CD8-positive, alpha-beta memory T cell (primary cell): Measurements from ENCODE around the gene TNNI2. TPM values are rescaled to one million over a fixed set of nuclear protein-coding genes. Genes with fewer than 3 reads are reported as not detected.

Experiments
- CTCF ChIA-PET: fragments of 350-600 bp; sonication (Branson Sonifier 250); formaldehyde crosslinking; loops from one replicate; lab custom pipeline; 2021; ENCODE audit warnings: antibody characterized with exemption; lab: Charles Lee
- POLR2A ChIA-PET: fragments of 350-600 bp; sonication (Branson Sonifier 250); formaldehyde crosslinking; loops from one replicate; lab custom pipeline; 2021; ENCODE audit warnings: antibody characterized with exemption; lab: Charles Lee
- DNase-seq, 5 donors: peaks; one replicate each; pipeline versions ENCODE4 v3.0.0 to v3.0.0-alpha.2; 2020 to 2022; ENCODE audit warnings: mixed read lengths in 1 of 5
- H3K27ac ChIP-seq: one replicate; pipeline ENCODE4 v1.7.0; 2013; ENCODE audit warnings: low read depth, mild to moderate bottlenecking, low read length, moderate library complexity
- H3K27me3 ChIP-seq: 2 replicates; pipeline ENCODE4 v1.7.0; 2013; ENCODE audit warnings: low read length, mild to moderate bottlenecking; ENCODE audit not compliant: insufficient read depth, poor library complexity, severe bottlenecking
- H3K36me3 ChIP-seq: 2 replicates; pipeline ENCODE4 v1.7.0; 2013; ENCODE audit warnings: mild to moderate bottlenecking, low read length, moderate library complexity; ENCODE audit not compliant: insufficient read depth
- H3K4me1 ChIP-seq: 2 replicates; pipeline ENCODE4 v1.7.0; 2013; ENCODE audit warnings: mild to moderate bottlenecking, low read length, moderate library complexity; ENCODE audit not compliant: insufficient read depth
- H3K4me3 ChIP-seq: 2 replicates; pipeline ENCODE4 v1.7.0; 2013; ENCODE audit warnings: mild to moderate bottlenecking, low read length
- H3K9me3 ChIP-seq: 2 replicates; pipeline ENCODE4 v1.7.0; 2013; ENCODE audit warnings: mild to moderate bottlenecking, low read length
- H3K27ac Mint-ChIP-seq, 8 donors: one replicate each; pipeline ENCODE4 v1.8.0; 2020 to 2021; ENCODE audit warnings: mixed read lengths in 8 of 8, mild to moderate bottlenecking in 6 of 8, inconsistent platforms in 3 of 8, moderate library complexity in 3 of 8
- H3K27me3 Mint-ChIP-seq, 2 donors: one replicate each; pipeline ENCODE4 v1.8.0; 2020 to 2021; ENCODE audit warnings: mixed read lengths in 2 of 2, mild to moderate bottlenecking in 1 of 2, moderate library complexity in 1 of 2
- H3K36me3 Mint-ChIP-seq, 3 donors: one replicate each; pipeline ENCODE4 v1.8.0; 2020 to 2021; ENCODE audit warnings: mixed read lengths in 3 of 3, inconsistent platforms in 1 of 3, mild to moderate bottlenecking in 1 of 3
- H3K4me1 Mint-ChIP-seq, 3 donors: one replicate each; pipeline ENCODE4 v1.8.0; 2020 to 2021; ENCODE audit warnings: mixed read lengths in 3 of 3, inconsistent platforms in 1 of 3, mild to moderate bottlenecking in 1 of 3
- H3K4me3 Mint-ChIP-seq, 7 donors: one replicate each; pipeline ENCODE4 v1.8.0; 2020 to 2021; ENCODE audit warnings: mixed read lengths in 7 of 7, mild to moderate bottlenecking in 6 of 7, moderate library complexity in 4 of 7, inconsistent platforms in 2 of 7
- H3K9me3 Mint-ChIP-seq, 5 donors: one replicate each; pipeline ENCODE4 v1.8.0; 2020 to 2022; ENCODE audit warnings: mixed read lengths in 5 of 5, mild to moderate bottlenecking in 3 of 5, moderate library complexity in 2 of 5, inconsistent platforms in 1 of 5
- polyA plus RNA-seq: library from polyadenylated mRNA; unstranded; fragments of 300-500 nt; fragmentation: Illumina TruSeq; gene quantifications from one replicate; pipeline ENCODE4 v1.2.3, GENCODE V29; 2021
- total RNA-seq, 2 experiments: library from RNA; stranded (reverse); gene quantifications; one replicate each; pipeline ENCODE4 v1.2.3, GENCODE V29; 2021

The TNNI2 gene
- total and polyA plus RNA-seq, 3 experiments from 2014 or later: 0.33 TPM; not detected in 2

DNA sequence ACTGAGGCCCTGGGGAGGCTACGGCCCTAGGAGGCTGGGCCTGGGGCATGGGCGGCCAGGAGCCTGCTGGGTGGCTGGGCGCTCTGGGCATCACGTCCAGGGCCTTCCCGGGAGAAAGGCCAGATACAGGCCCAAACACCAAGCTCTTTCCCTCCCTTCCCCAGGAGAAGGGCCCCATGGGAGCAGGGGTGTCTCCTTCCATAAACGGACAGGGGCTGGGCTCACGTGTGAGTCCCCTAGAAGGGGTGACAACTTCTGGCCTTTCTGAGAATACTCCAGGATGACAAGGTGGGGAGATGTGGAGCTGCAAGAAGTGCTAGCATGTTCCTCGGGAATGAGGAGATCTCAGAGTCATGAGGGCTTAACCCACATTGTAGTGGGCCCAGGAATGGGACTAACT lies 23.5 kb upstream of the TNNI2 start:
- Histone ChIP-seq H3K4me1 (no peaks in the 10 kb centered on the region), H3K27me3 (peaks cover 3% of the 10 kb centered on the region), H3K9me3 (no peaks in the 10 kb centered on the region), H3K36me3 (no peaks in the 10 kb centered on the region), H3K4me3 (no peak overlapping the region), H3K27ac (no peak overlapping the region)
- no peaks in the 10 kb centered on the region for H3K4me1 Mint-ChIP-seq
- no peak overlapping the region for H3K27ac Mint-ChIP-seq
- H3K4me3 Mint-ChIP-seq: no peak overlapping the region
- ChIA-PET CTCF (interaction anchor here (1.7 kb wide), 1 partner anchor 121 kb away, joined by 4 read pairs; no protein-coding TSS in a partner anchor), POLR2A (no interaction called here)
- H3K27me3 Mint-ChIP-seq: peaks cover 3 to 11% of the 10 kb centered on the region in 2 donors
- peaks cover 0 to 10% (median 3%) of the 10 kb centered on the region in 5 donors for H3K9me3 Mint-ChIP-seq
- peaks cover 0 to 12% (median 0%) of the 10 kb centered on the region in 3 donors for H3K36me3 Mint-ChIP-seq
- DNase-seq: no peak

DNA sequence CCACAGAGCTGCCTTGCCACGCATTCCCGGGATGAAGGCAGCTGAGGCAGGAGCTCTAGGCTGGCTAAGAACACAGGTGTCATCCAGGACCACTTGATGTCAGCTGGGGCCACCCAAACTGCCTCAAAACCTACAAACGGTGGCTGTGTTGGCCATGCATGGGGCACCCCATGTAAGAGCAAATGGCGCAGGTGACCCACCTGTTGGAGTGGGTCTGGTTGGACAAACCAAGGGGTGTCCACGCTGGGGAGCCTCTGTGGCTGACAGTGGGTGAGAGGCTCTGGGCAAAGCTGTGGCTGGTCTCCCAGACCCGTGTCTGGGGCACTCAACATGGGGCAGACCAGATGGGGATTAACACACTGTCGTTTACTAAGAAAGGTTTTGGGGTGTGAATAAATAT lies 23.0 kb upstream of the TNNI2 start:
- DNase-seq: no peak
- Mint-ChIP-seq H3K9me3 (peaks cover 0 to 10% (median 3%) of the 10 kb centered on the region in 5 donors), H3K4me3 (no peak overlapping the region), H3K4me1 (no peaks in the 10 kb centered on the region), H3K36me3 (peaks cover 0 to 12% (median 0%) of the 10 kb centered on the region in 3 donors), H3K27ac (no peak overlapping the region), H3K27me3 (peaks cover 3 to 9% of the 10 kb centered on the region in 2 donors)
- ChIA-PET CTCF (interaction anchor here (1.7 kb wide), 1 partner anchor 122 kb away, joined by 4 read pairs; no protein-coding TSS in a partner anchor), POLR2A (no interaction called here)
- Histone ChIP-seq H3K4me1 (no peaks in the 10 kb centered on the region), H3K36me3 (no peaks in the 10 kb centered on the region), H3K27me3 (peaks cover 3% of the 10 kb centered on the region), H3K9me3 (no peaks in the 10 kb centered on the region), H3K4me3 (no peak overlapping the region), H3K27ac (no peak overlapping the region)

- peaks cover 0 to 12% (median 0%) of the 10 kb centered on the region in 3 donors for H3K36me3 Mint-ChIP-seq
- H3K27me3 ChIP-seq: peaks cover 3% of the 10 kb centered on the region
- DNase-seq: no peak
- H3K9me3 ChIP-seq: no peaks in the 10 kb centered on the region
- ChIA-PET POLR2A (no interaction called here), CTCF (interaction anchor here (1.1 to 1.3 kb wide), 3 partner anchors 16 to 123 kb away, joined by 3 to 6 read pairs (median 3); no protein-coding TSS in a partner anchor)
- H3K27me3 Mint-ChIP-seq: peaks cover 3 to 4% of the 10 kb centered on the region in 2 donors
- H3K4me1 Mint-ChIP-seq: no peaks in the 10 kb centered on the region
- H3K27ac Mint-ChIP-seq: peak overlapping the region in 1 of 8 donors; percentile 19
- H3K4me3 Mint-ChIP-seq: no peak overlapping the region
- peaks cover 0 to 10% (median 3%) of the 10 kb centered on the region in 5 donors for H3K9me3 Mint-ChIP-seq
- no peak overlapping the region for H3K27ac ChIP-seq
- H3K36me3 ChIP-seq: no peaks in the 10 kb centered on the region
- H3K4me3 ChIP-seq: no peak overlapping the region
- no peaks in the 10 kb centered on the region for H3K4me1 ChIP-seq
These were observed 21.8 kb upstream of the TNNI2 start for GRCh38 chr11:1817000-1817399.

DNA sequence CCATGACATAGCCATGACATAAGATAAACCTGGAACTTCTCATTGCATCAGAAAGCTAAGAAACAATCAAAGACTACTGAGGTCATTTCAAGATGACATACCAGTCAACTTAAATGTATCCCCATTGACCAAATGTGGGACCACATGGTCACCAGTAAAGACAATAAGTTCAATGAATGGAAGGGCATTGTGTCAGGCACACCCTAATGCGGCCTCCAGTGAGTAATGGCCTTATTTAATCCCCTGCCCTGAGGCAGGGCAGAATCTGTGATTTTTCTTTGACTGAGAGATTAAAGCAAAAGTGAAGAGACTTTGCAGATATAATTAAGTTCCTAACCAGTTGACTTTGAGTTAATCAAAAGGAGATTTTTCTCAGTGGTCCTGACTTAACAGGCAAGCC lies 21.3 kb upstream of the TNNI2 start:
- DNase-seq: no peak
- Mint-ChIP-seq H3K4me3 (no peak overlapping the region), H3K27ac (no peak overlapping the region), H3K36me3 (peaks cover 0 to 12% (median 0%) of the 10 kb centered on the region in 3 donors), H3K27me3 (peaks cover 0 to 4% of the 10 kb centered on the region in 2 donors), H3K9me3 (peaks cover 0 to 10% (median 3%) of the 10 kb centered on the region in 5 donors), H3K4me1 (no peaks in the 10 kb centered on the region)
- H3K9me3 ChIP-seq: no peaks in the 10 kb centered on the region
- ChIA-PET POLR2A (no interaction called here), CTCF (interaction anchor here (1.1 to 1.3 kb wide), 3 partner anchors 15 to 124 kb away, joined by 3 to 6 read pairs (median 3); no protein-coding TSS in a partner anchor)
- H3K27ac ChIP-seq: no peak overlapping the region
- H3K27me3 ChIP-seq: no peaks in the 10 kb centered on the region
- H3K4me3 ChIP-seq: no peak overlapping the region
- H3K36me3 ChIP-seq: no peaks in the 10 kb centered on the region
- H3K4me1 ChIP-seq: no peaks in the 10 kb centered on the region

GRCh38 chr11:1819074-1819473 lies 19.7 kb upstream of the TNNI2 start:
- H3K9me3 ChIP-seq: no peaks in the 10 kb centered on the region
- no peaks in the 10 kb centered on the region for H3K4me1 ChIP-seq
- Mint-ChIP-seq H3K27me3 (peaks cover 0 to 1% of the 10 kb centered on the region in 2 donors), H3K4me3 (no peak overlapping the region), H3K27ac (peak overlapping the region in 1 of 8 donors; percentile 31), H3K4me1 (no peaks in the 10 kb centered on the region), H3K9me3 (peaks cover 0 to 10% (median 3%) of the 10 kb centered on the region in 5 donors), H3K36me3 (peaks cover 0 to 12% (median 0%) of the 10 kb centered on the region in 3 donors)
- no peak overlapping the region for H3K4me3 ChIP-seq
- CTCF ChIA-PET: interaction anchor here (1.2 kb wide), 1 partner anchor 125 kb away, joined by 3 read pairs; no protein-coding TSS in a partner anchor
- POLR2A ChIA-PET: no interaction called here
- no peak overlapping the region for H3K27ac ChIP-seq
- no peak for DNase-seq
- no peaks in the 10 kb centered on the region for H3K36me3 ChIP-seq
- H3K27me3 ChIP-seq: no peaks in the 10 kb centered on the region

GRCh38 chr11:1820463-1821325 lies 18.1 kb upstream of the TNNI2 start:
- no peak for DNase-seq
- Mint-ChIP-seq H3K27ac (peak overlapping the region in 1 of 8 donors; percentile 84), H3K36me3 (peaks cover 0 to 12% (median 0%) of the 10 kb centered on the region in 3 donors), H3K9me3 (peaks cover 0 to 10% (median 3%) of the 10 kb centered on the region in 5 donors), H3K4me3 (no peak overlapping the region), H3K4me1 (no peaks in the 10 kb centered on the region), H3K27me3 (peaks cover 0 to 1% of the 10 kb centered on the region in 2 donors)
- H3K27me3 ChIP-seq: no peaks in the 10 kb centered on the region
- H3K9me3 ChIP-seq: no peaks in the 10 kb centered on the region
- no peak overlapping the region for H3K27ac ChIP-seq
- no peaks in the 10 kb centered on the region for H3K4me1 ChIP-seq
- H3K36me3 ChIP-seq: no peaks in the 10 kb centered on the region
- ChIA-PET CTCF (interaction anchor here (1.1 to 1.5 kb wide), 2 partner anchors 12 to 127 kb away, joined by 3 to 7 read pairs; no protein-coding TSS in a partner anchor), POLR2A (no interaction called here)
- no peak overlapping the region for H3K4me3 ChIP-seq

DNA sequence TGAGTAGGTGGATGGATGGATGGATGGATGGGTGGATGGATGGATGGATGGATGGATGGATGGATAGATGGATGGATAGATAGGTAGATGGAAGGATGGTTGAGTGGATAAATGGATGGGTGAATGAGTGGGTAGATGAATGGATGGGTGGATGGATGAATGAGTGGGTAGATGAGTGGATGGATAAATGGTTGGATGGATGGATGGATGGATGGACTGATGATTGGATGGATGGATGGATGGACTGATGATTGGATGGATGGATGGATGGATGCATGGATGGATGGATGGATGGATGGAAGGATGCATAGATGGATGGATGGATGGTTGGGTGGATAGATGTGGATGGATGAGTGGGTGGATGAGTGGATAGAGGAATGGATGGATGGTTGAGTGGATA lies 17.2 kb upstream of the TNNI2 start:
- ChIA-PET CTCF (interaction anchor here (1.1 to 1.6 kb wide), 3 partner anchors 11 to 128 kb away, joined by 3 to 10 read pairs (median 7); no protein-coding TSS in a partner anchor), POLR2A (no interaction called here)
- no peak overlapping the region for H3K4me3 Mint-ChIP-seq
- H3K36me3 Mint-ChIP-seq: peaks cover 0 to 12% (median 0%) of the 10 kb centered on the region in 3 donors
- peaks cover 0 to 1% of the 10 kb centered on the region in 2 donors for H3K27me3 Mint-ChIP-seq
- no peaks in the 10 kb centered on the region for H3K27me3 ChIP-seq
- H3K4me3 ChIP-seq: no peak overlapping the region
- no peak overlapping the region for H3K27ac Mint-ChIP-seq
- H3K36me3 ChIP-seq: no peaks in the 10 kb centered on the region
- no peaks in the 10 kb centered on the region for H3K4me1 ChIP-seq
- H3K9me3 ChIP-seq: no peaks in the 10 kb centered on the region
- DNase-seq: no peak
- H3K27ac ChIP-seq: no peak overlapping the region
- no peaks in the 10 kb centered on the region for H3K4me1 Mint-ChIP-seq
- H3K9me3 Mint-ChIP-seq: peaks cover 0 to 10% (median 3%) of the 10 kb centered on the region in 5 donors
